HepG2 (cell line): ENCODE results near the gene PATE4. TPM values are rescaled to one million over a fixed set of nuclear protein-coding genes. Genes with fewer than 3 reads are reported as not detected.

Experiments
- HMGXB3 ChIP-seq: sonication (generic); formaldehyde crosslinking; IDR thresholded peaks from 2 replicates; pipeline ENCODE4 v1.4.0; 2020; ENCODE audit warnings: missing genetic modification reagents, borderline replicate concordance
- LBX2 ChIP-seq: sonication (generic); formaldehyde crosslinking; IDR thresholded peaks from 2 replicates; pipeline ENCODE4 v1.5.0; 2020; ENCODE audit warnings: missing genetic modification reagents, mild to moderate bottlenecking, borderline replicate concordance
- PHF21A ChIP-seq: sonication (generic); formaldehyde crosslinking; IDR thresholded peaks from 2 replicates; pipeline ENCODE4 v1.5.0; 2020; ENCODE audit warnings: mild to moderate bottlenecking, missing genetic modification reagents
- PHF5A ChIP-seq: IDR thresholded peaks from one replicate; pipeline ENCODE4 v1.6.1; 2018; ENCODE audit warnings: low read depth, missing genetic modification reagents; ENCODE audit not compliant: unreplicated experiment
- RAD21 ChIP-seq: fragments of 450-650 bp; formaldehyde crosslinking; IDR thresholded peaks from 2 replicates; pipeline ENCODE4 v1.5.0; 2020; ENCODE audit warnings: mild to moderate bottlenecking
- RELA ChIP-seq: sonication (generic); formaldehyde crosslinking; IDR thresholded peaks from 2 replicates; pipeline ENCODE4 v1.4.0; 2020; ENCODE audit warnings: missing genetic modification reagents
- STAG1 ChIP-seq: sonication (generic); formaldehyde crosslinking; IDR thresholded peaks from 2 replicates; pipeline ENCODE4 v1.4.0; 2020; ENCODE audit warnings: missing genetic modification reagents
- ZBTB8A ChIP-seq: sonication (generic); formaldehyde crosslinking; IDR thresholded peaks from 2 replicates; pipeline ENCODE4 v1.4.0; 2020; ENCODE audit warnings: mild to moderate bottlenecking, low read depth, missing genetic modification reagents, borderline replicate concordance
- ZFP36L1 ChIP-seq: sonication (generic); formaldehyde crosslinking; IDR thresholded peaks from 2 replicates; pipeline ENCODE4 v1.8.0; 2022; ENCODE audit warnings: mild to moderate bottlenecking, missing genetic modification reagents, moderate library complexity
- polyA plus RNA-seq, 8 experiments: library from polyadenylated mRNA; depleted of rRNA in 3 of 8; stranded (reverse) in 7 of 8; unstranded in 1 of 8; fragments of >200 nt; fragmentation: Illumina TruSeq in 4 of 8; extraction: Trizol in 4 of 8; gene quantifications; 2 replicates each; pipeline versions ENCODE4 v1.2.1 to v1.2.3, GENCODE V29; 2011 to 2016; ENCODE audit warnings: low read depth in 4 of 8, missing spikeins in 1 of 8, mixed read lengths in 1 of 8; ENCODE audit not compliant: insufficient read depth in 1 of 8
- total RNA-seq, 5 experiments: library from RNA; depleted of rRNA; stranded (reverse); fragments of >200 nt; fragmentation: Illumina TruSeq; extraction: Trizol; gene quantifications; 2 replicates each; pipeline ENCODE4 v1.2.3, GENCODE V29; 2016; ENCODE audit warnings: low read depth in 1 of 5

PATE4 gene
- total and polyA plus RNA-seq, 2 of the 13 experiments (the other 11 are each of a cell fraction or from before 2014, with no cell fraction given) = not detected

GRCh38 chr11:125871391-125872137 is 38.4 kb downstream of the PATE4 start (continued):
- TF ChIP-seq ZBTB8A (CRISPR knock-in tag) = no peak
- no peak for TF ChIP-seq PHF5A
- TF ChIP-seq PHF21A (CRISPR knock-in tag) = no peak
- no peak for TF ChIP-seq RELA (CRISPR knock-in tag)
- no peak for TF ChIP-seq HMGXB3 (CRISPR knock-in tag)
- TF ChIP-seq RAD21 (CRISPR knock-in tag) = 0 out of 2 replicates have a peak, but pooled peaks have one; percentile 50
- no peak for TF ChIP-seq ZFP36L1 (CRISPR knock-in tag)
- peak; percentile 81 for TF ChIP-seq STAG1 (CRISPR knock-in tag)
- no peak for TF ChIP-seq LBX2 (CRISPR knock-in tag)
